Liver (tissue), 9 donors: ENCODE data around the gene IL4. TPM values are rescaled to one million over a fixed set of nuclear protein-coding genes. Genes with fewer than 3 reads are reported as not detected.

Experiments used
- DNase-seq: peaks from one replicate; pipeline ENCODE4 v3.0.0-alpha.2; 2017; ENCODE audit warnings: low spot score
- H3K27ac ChIP-seq, 2 donors: one replicate each; pipeline ENCODE4 v1.7.0; 2013; ENCODE audit warnings: inconsistent platforms in 2 of 2, low read length in 2 of 2, control low read depth in 1 of 2, low read depth in 1 of 2, mild to moderate bottlenecking in 1 of 2
- H3K27me3 ChIP-seq, 4 donors: one replicate each; pipeline versions ENCODE4 v1.6.1 to v1.7.0; 2013; ENCODE audit warnings: low read length in 3 of 4, inconsistent platforms in 1 of 4, mild to moderate bottlenecking in 1 of 4, moderate library complexity in 1 of 4; ENCODE audit not compliant: control insufficient read depth in 4 of 4, insufficient read depth in 4 of 4
- H3K36me3 ChIP-seq, 4 donors: one replicate each; pipeline versions ENCODE4 v1.6.1 to v1.7.0; 2013; ENCODE audit warnings: low read length in 3 of 4, mild to moderate bottlenecking in 3 of 4, low read depth in 1 of 4, moderate library complexity in 1 of 4; ENCODE audit not compliant: control insufficient read depth in 4 of 4, insufficient read depth in 3 of 4
- H3K4me1 ChIP-seq, 4 donors: one replicate each; pipeline versions ENCODE4 v1.6.1 to v1.7.0; 2013; ENCODE audit warnings: low read length in 3 of 4, mild to moderate bottlenecking in 3 of 4, moderate library complexity in 1 of 4; ENCODE audit not compliant: control insufficient read depth in 4 of 4, insufficient read depth in 4 of 4
- H3K4me3 ChIP-seq, 3 donors: one replicate each; pipeline versions ENCODE4 v1.6.1 to v1.7.0; 2013; ENCODE audit warnings: low read length in 3 of 3, control low read depth in 1 of 3, low read depth in 1 of 3, mild to moderate bottlenecking in 1 of 3
- H3K9ac ChIP-seq, 2 donors: one replicate each; pipeline ENCODE4 v1.7.0; 2013; ENCODE audit warnings: low read length in 2 of 2, mild to moderate bottlenecking in 2 of 2, moderate library complexity in 2 of 2, control low read depth in 1 of 2, low read depth in 1 of 2
- H3K9me3 ChIP-seq, 4 donors: one replicate each; pipeline versions ENCODE4 v1.6.1 to v1.7.0; 2013; ENCODE audit warnings: low read length in 3 of 4; ENCODE audit not compliant: control insufficient read depth in 4 of 4
- FOXA1 ChIP-seq: IDR thresholded peaks from 2 replicates; pipeline ENCODE4 v1.6.1; 2016; ENCODE audit warnings: antibody characterized with exemption
- GABPA ChIP-seq, 2 donors: IDR thresholded peaks in 1 of 2; conservative IDR thresholded peaks in 1 of 2; 2 replicates each; pipeline ENCODE4 v1.6.1; 2016; ENCODE audit warnings: antibody characterized with exemption in 2 of 2, mild to moderate bottlenecking in 1 of 2, moderate library complexity in 1 of 2
- HNF4A ChIP-seq, 2 donors: conservative IDR thresholded peaks; 2 replicates each; pipeline ENCODE4 v1.6.1; 2016; ENCODE audit warnings: antibody characterized with exemption in 2 of 2, mild to moderate bottlenecking in 2 of 2
- HNF4G ChIP-seq: IDR thresholded peaks from 2 replicates; pipeline ENCODE4 v1.6.1; 2016; ENCODE audit warnings: antibody characterized with exemption
- JUND ChIP-seq, 2 donors: IDR thresholded peaks; 2 replicates each; pipeline ENCODE4 v1.6.1; 2016; ENCODE audit warnings: antibody characterized with exemption in 2 of 2
- MAX ChIP-seq: IDR thresholded peaks from 2 replicates; pipeline ENCODE4 v1.6.1; 2016; ENCODE audit warnings: antibody characterized with exemption
- NR2F2 ChIP-seq: IDR thresholded peaks from 2 replicates; pipeline ENCODE4 v1.6.1; 2016; ENCODE audit warnings: antibody characterized with exemption
- RXRA ChIP-seq, 2 donors: IDR thresholded peaks; 2 replicates each; pipeline ENCODE4 v1.6.1; 2017 to 2018; ENCODE audit warnings: antibody characterized with exemption in 2 of 2, mild to moderate bottlenecking in 1 of 2
- SP1 ChIP-seq: IDR thresholded peaks from 2 replicates; pipeline ENCODE4 v1.6.1; 2018; ENCODE audit warnings: antibody characterized with exemption, mild to moderate bottlenecking
- TAF1 ChIP-seq: conservative IDR thresholded peaks from 2 replicates; pipeline ENCODE4 v1.6.1; 2016; ENCODE audit warnings: antibody characterized with exemption, mild to moderate bottlenecking
- YY1 ChIP-seq: IDR thresholded peaks from 2 replicates; pipeline ENCODE4 v1.6.1; 2016; ENCODE audit warnings: antibody characterized with exemption, mild to moderate bottlenecking
- ZBTB33 ChIP-seq: IDR thresholded peaks from 2 replicates; pipeline ENCODE4 v1.6.1; 2016; ENCODE audit warnings: antibody characterized with exemption
- WGBS: extraction: QIAGEN DNeasy Blood & Tissue Kit; methylation state at CpG from one replicate; pipeline ENCODE4 v1.1.7; 2013; 5-methylcytosine and 5-hydroxymethylcytosine counted together
- polyA plus RNA-seq, 2 donors: library from polyadenylated mRNA; stranded (reverse) in 1 of 2; unstranded in 1 of 2; fragments of 200-250 nt in 1 of 2; fragments of >200 nt in 1 of 2; fragmentation: Nextera tagmentation in 1 of 2; extraction: Ambion mirVana in 1 of 2; gene quantifications; one replicate each; pipeline versions ENCODE4 v1.2.1 to v1.2.3, GENCODE V29; 2013 to 2015
- total RNA-seq, 2 donors: library from RNA; depleted of rRNA; stranded (reverse); fragments of >200 nt; gene quantifications; one replicate each; pipeline ENCODE4 v1.2.3, GENCODE V29; 2014
- TF ChIP-seq, protein P1 (sequence below): IDR thresholded peaks from 2 replicates; pipeline ENCODE4 v1.6.1; 2016; ENCODE audit warnings: antibody characterized with exemption, mild to moderate bottlenecking
- TF ChIP-seq, protein P2 (sequence below): IDR thresholded peaks from 2 replicates; pipeline ENCODE4 v1.6.1; 2016; ENCODE audit warnings: antibody characterized with exemption
- donor health status: healthy.
- donor health status: healthy.
- donor health status: healthy.
- donor health status: healthy.
- donor health status: healthy.

Gene IL4
- total and polyA plus RNA-seq, 4 donors: not detected

DNA sequence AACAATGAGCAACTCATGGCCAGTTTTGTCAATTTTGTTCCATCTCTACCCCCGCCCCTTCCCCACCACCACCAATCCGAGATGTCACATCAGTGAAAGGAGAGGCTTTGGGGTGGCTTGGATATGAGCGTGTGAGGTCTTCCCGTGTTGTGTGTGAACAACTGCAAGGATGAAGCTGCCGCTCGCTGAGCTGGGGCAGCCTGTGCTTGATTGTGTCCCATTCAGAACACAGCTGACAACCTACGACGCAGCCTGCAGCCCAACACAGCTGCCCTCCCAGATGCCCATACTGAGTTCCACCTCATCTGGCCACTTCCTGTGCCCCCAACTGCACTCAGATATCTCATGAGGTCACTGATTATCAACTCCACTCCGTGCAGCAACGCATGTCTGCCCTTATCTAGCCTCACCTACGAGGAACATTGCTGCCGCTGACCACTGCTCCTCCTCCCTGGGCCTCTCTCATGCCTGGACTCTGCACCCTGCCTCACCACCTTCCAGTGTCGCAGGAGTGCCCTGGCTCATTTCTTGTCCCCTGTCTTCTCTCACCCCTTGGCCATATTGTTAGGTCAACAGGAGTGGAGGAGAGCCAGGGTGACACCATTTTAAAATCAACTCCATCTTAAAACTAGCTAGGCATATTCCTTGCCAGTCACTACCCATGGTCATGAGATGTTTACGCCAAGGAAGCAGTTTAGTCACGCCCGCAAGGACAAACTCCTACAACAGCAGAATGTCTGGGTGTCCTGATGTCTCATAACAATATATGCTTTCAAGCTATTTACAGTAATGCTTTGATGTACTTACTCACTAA lies 7.3 kb upstream of the IL4 start:
- H3K27me3 ChIP-seq: no peaks in the 10 kb centered on the region
- no peak overlapping the region for H3K9ac ChIP-seq
- TF ChIP-seq FOXA1 (no peak), MAX (no peak), JUND (IDR thresholded peaks at IDR 0.05) (no peak), HNF4A (conservative IDR thresholded peaks at IDR 0.05) (no peak), SP1 (no peak), RXRA (IDR thresholded peaks at IDR 0.05) (no peak), TAF1 (no peak), NR2F2 (no peak), HNF4G (no peak)
- TF ChIP-seq, protein P1, sequence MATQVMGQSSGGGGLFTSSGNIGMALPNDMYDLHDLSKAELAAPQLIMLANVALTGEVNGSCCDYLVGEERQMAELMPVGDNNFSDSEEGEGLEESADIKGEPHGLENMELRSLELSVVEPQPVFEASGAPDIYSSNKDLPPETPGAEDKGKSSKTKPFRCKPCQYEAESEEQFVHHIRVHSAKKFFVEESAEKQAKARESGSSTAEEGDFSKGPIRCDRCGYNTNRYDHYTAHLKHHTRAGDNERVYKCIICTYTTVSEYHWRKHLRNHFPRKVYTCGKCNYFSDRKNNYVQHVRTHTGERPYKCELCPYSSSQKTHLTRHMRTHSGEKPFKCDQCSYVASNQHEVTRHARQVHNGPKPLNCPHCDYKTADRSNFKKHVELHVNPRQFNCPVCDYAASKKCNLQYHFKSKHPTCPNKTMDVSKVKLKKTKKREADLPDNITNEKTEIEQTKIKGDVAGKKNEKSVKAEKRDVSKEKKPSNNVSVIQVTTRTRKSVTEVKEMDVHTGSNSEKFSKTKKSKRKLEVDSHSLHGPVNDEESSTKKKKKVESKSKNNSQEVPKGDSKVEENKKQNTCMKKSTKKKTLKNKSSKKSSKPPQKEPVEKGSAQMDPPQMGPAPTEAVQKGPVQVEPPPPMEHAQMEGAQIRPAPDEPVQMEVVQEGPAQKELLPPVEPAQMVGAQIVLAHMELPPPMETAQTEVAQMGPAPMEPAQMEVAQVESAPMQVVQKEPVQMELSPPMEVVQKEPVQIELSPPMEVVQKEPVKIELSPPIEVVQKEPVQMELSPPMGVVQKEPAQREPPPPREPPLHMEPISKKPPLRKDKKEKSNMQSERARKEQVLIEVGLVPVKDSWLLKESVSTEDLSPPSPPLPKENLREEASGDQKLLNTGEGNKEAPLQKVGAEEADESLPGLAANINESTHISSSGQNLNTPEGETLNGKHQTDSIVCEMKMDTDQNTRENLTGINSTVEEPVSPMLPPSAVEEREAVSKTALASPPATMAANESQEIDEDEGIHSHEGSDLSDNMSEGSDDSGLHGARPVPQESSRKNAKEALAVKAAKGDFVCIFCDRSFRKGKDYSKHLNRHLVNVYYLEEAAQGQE: no peak
- TF ChIP-seq, protein P2, sequence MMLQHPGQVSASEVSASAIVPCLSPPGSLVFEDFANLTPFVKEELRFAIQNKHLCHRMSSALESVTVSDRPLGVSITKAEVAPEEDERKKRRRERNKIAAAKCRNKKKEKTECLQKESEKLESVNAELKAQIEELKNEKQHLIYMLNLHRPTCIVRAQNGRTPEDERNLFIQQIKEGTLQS: no peak
- no peaks in the 10 kb centered on the region for H3K36me3 ChIP-seq
- 86% methylated on average over 16 of the region's 16 CpGs for WGBS
- H3K4me1 ChIP-seq: no peaks in the 10 kb centered on the region
- H3K27ac ChIP-seq: no peak overlapping the region
- no peak for DNase-seq
- H3K4me3 ChIP-seq: no peak overlapping the region
- H3K9me3 ChIP-seq: no peaks in the 10 kb centered on the region

DNA sequence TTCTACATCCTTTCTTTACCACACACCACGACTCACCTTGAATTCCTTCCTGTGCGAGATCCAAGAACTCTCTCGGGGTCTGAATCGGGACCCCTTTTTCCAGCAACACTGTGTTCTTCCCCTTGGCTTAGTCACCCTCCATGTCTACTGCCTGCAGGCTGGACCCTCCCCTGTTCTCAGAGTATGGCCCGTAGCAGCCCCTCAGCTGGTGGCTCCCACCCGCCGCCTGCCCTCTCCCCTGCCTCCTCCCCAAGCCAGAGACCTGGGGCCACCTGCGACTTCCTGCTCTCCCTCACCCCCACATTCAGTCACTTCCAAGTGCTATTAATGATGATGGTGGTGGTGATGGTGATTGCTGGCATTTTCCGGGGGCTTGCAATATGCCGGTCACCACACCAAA lies 6.5 kb upstream of the IL4 start:
- no peaks in the 10 kb centered on the region for H3K36me3 ChIP-seq
- H3K27me3 ChIP-seq: no peaks in the 10 kb centered on the region
- no peak overlapping the region for H3K27ac ChIP-seq
- no peaks in the 10 kb centered on the region for H3K9me3 ChIP-seq
- no peak overlapping the region for H3K9ac ChIP-seq
- H3K4me1 ChIP-seq: no peaks in the 10 kb centered on the region
- no peak for DNase-seq
- TF ChIP-seq, protein P2: no peak
- TF ChIP-seq RXRA (IDR thresholded peaks at IDR 0.05) (no peak), MAX (no peak), YY1 (no peak), ZBTB33 (no peak), JUND (IDR thresholded peaks at IDR 0.05) (no peak), HNF4G (no peak), HNF4A (conservative IDR thresholded peaks at IDR 0.05) (no peak), GABPA (IDR thresholded peaks at IDR 0.05 in 1 of 2, conservative IDR thresholded peaks at IDR 0.05 in 1 of 2) (no peak), FOXA1 (no peak)
- H3K4me3 ChIP-seq: no peak overlapping the region
- 89% methylated on average over 10 of the region's 10 CpGs for WGBS
